K562 (cell line): ENCODE results near the gene JAK3. TPM values are rescaled to one million over a fixed set of nuclear protein-coding genes. Genes with fewer than 3 reads are reported as not detected.

Experiments used
- ATAC-seq: fragments of 200-7000 bp; cut with Tn5 transposase; 3 replicates; pipeline ENCODE4 v1.9.1; 2020; ENCODE audit warnings: moderate library complexity
- BruUV-seq: library from RNA; stranded (reverse); fragments of 400-500 nt; replicated peaks from 2 replicates; lab custom pipeline; 2021; lab: Mats Ljungman, UMichigan
- CTCF ChIA-PET: fragments of 300-600 bp; formaldehyde crosslinking; extraction: SDS; loops from one replicate; lab custom pipeline; 2021; ENCODE audit warnings: low intra/inter-chr PET ratio; lab: Yijun Ruan, JAX
- POLR2A ChIA-PET: fragments of 300-600, 350-650 bp; sonication (Branson Sonifier 250); formaldehyde crosslinking; extraction: SDS; loops from one replicate; lab custom pipeline; 2021; ENCODE audit warnings: antibody characterized with exemption, inconsistent platforms; lab: Yijun Ruan, JAX
- DNase-seq, 4 experiments: peaks; one replicate each; pipeline versions ENCODE4 v3.0.0 to v3.0.0-alpha.2; 2011 to 2018; ENCODE audit warnings: low spot score in 3 of 4, mixed read lengths in 3 of 4; ENCODE audit errors: extremely low read depth in 1 of 4
- FAIRE-seq: peaks from 2 replicates; lab custom pipeline; 2011; peaks lifted over from hg19 to GRCh38; lab: Jason Lieb, UNC
- H2AFZ ChIP-seq: 2 replicates; pipeline ENCODE4 v1.6.0; 2011; ENCODE audit warnings: low read depth, low read length, control low read depth, inconsistent platforms
- H3K27ac ChIP-seq: fragments of 200-600 bp; 3 replicates; pipeline ENCODE4 v1.8.0; 2011; ENCODE audit warnings: low read depth, mild to moderate bottlenecking, control low read depth, inconsistent platforms, low read length, moderate library complexity, mixed read lengths; ENCODE audit errors: extremely low read depth
- H3K27me3 ChIP-seq, 2 experiments: fragments of 300-600 bp in 1 of 2; 2 replicates in 1 of 2; 3 replicates in 1 of 2; pipeline versions ENCODE4 v1.6.0 to v1.8.0; 2011; ENCODE audit warnings: inconsistent platforms in 2 of 2, low read length in 2 of 2, mild to moderate bottlenecking in 1 of 2, mixed read lengths in 1 of 2, moderate library complexity in 1 of 2; ENCODE audit not compliant: control insufficient read depth in 2 of 2, insufficient read depth in 2 of 2
- H3K36me3 ChIP-seq: fragments of 300-600 bp; 3 replicates; pipeline ENCODE4 v1.8.0; 2011; ENCODE audit warnings: mild to moderate bottlenecking, low read length, inconsistent platforms; ENCODE audit not compliant: control insufficient read depth, insufficient read depth
- H3K4me1 ChIP-seq, 2 experiments: fragments of 200-600 bp in 1 of 2; replicated peaks in 1 of 2; 2 replicates in 1 of 2; 3 replicates in 1 of 2; pipeline versions ENCODE4 v1.5.1 to v1.8.0; 2011; ENCODE audit warnings: inconsistent platforms in 2 of 2, low read length in 2 of 2, mild to moderate bottlenecking in 1 of 2, mixed read lengths in 1 of 2, moderate library complexity in 1 of 2; ENCODE audit not compliant: control insufficient read depth in 2 of 2, insufficient read depth in 2 of 2
- H3K4me2 ChIP-seq: 2 replicates; pipeline ENCODE4 v1.6.1; 2011; ENCODE audit warnings: low read length, control low read depth, inconsistent platforms, mixed read lengths; ENCODE audit not compliant: insufficient read depth
- H3K4me3 ChIP-seq: fragments of 200-600 bp; sonication (generic), shearing (Covaris generic); 2 replicates; pipeline ENCODE4 v1.5.1; 2016; ENCODE audit warnings: control low read depth, inconsistent platforms
- H3K79me2 ChIP-seq: fragments of 200-600 bp; 3 replicates; pipeline ENCODE4 v1.8.0; 2011; ENCODE audit warnings: low read length, inconsistent platforms; ENCODE audit not compliant: control insufficient read depth, insufficient read depth
- H3K9ac ChIP-seq, 2 experiments: 2 replicates each; pipeline versions ENCODE4 v1.6.0 to v1.6.1; 2011; ENCODE audit warnings: low read depth in 2 of 2, low read length in 2 of 2, control low read depth in 1 of 2, inconsistent platforms in 1 of 2, mild to moderate bottlenecking in 1 of 2, mixed read lengths in 1 of 2; ENCODE audit not compliant: insufficient read depth in 1 of 2
- H3K9me1 ChIP-seq: one replicate; pipeline ENCODE4 v1.6.0; 2011; ENCODE audit warnings: inconsistent platforms, mild to moderate bottlenecking, low read length, moderate library complexity; ENCODE audit not compliant: control insufficient read depth, insufficient read depth
- H3K9me3 ChIP-seq: replicated peaks from 2 replicates; pipeline ENCODE4 v1.5.1; 2011; ENCODE audit warnings: low read depth, low read length, inconsistent platforms; ENCODE audit not compliant: control insufficient read depth, insufficient read depth
- H4K20me1 ChIP-seq: replicated peaks from 2 replicates; pipeline ENCODE4 v1.6.1; 2011; ENCODE audit warnings: low read length, inconsistent platforms, mixed read lengths; ENCODE audit not compliant: control insufficient read depth, insufficient read depth
- ADNP ChIP-seq: fragments of 200-800 bp; sonication (Bioruptor generic); IDR thresholded peaks from 2 replicates; pipeline ENCODE4 v1.6.1; 2016; ENCODE audit warnings: missing genetic modification characterization, missing compliant biosample characterization
- DNMT1 ChIP-seq: fragments of 450-650 bp; IDR thresholded peaks from 2 replicates; pipeline ENCODE4 v1.6.1; 2016; ENCODE audit warnings: antibody characterized with exemption, mild to moderate bottlenecking
- ESRRA ChIP-seq: fragments of 450-650 bp; IDR thresholded peaks from 2 replicates; pipeline ENCODE4 v1.6.1; 2014; ENCODE audit warnings: low read depth, mild to moderate bottlenecking, moderate library complexity, borderline replicate concordance
- HMGN3 ChIP-seq: IDR thresholded peaks from 2 replicates; pipeline ENCODE4 v1.6.1; 2011; ENCODE audit warnings: borderline replicate concordance, low read depth, mild to moderate bottlenecking, mixed read lengths, low read length; ENCODE audit not compliant: insufficient read length; ENCODE audit errors: extremely low read depth
- NR0B1 ChIP-seq: fragments of 450-650 bp; IDR thresholded peaks from one replicate; pipeline ENCODE4 v1.6.1; 2018; ENCODE audit warnings: mild to moderate bottlenecking, moderate library complexity; ENCODE audit not compliant: partially characterized antibody
- RBM25 ChIP-seq: fragments of 200-400 bp; formaldehyde crosslinking; IDR thresholded peaks from 2 replicates; pipeline ENCODE4 v1.6.1; 2018; ENCODE audit warnings: low read length, low read depth, moderate library complexity; ENCODE audit not compliant: severe bottlenecking
- SLC30A9 ChIP-seq: fragments of 250-450 bp; sonication (Bioruptor Pico); IDR thresholded peaks from 2 replicates; pipeline ENCODE4 v1.8.0; 2022; ENCODE audit warnings: mild to moderate bottlenecking, moderate library complexity
- ZNF561 ChIP-seq: fragments of 450-650 bp; formaldehyde crosslinking; conservative IDR thresholded peaks from 2 replicates; pipeline ENCODE4 v1.4.0; 2020; ENCODE audit warnings: mild to moderate bottlenecking, moderate library complexity
- WGBS: fragments of 100-300 bp; shearing (Covaris generic); methylation state at CpG from one replicate; pipeline ENCODE4 v1.1.6; 2016; ENCODE audit warnings: low coverage, mixed read lengths; ENCODE audit not compliant: insufficient coverage; ENCODE audit errors: missing lambda C conversion rate; 5-methylcytosine and 5-hydroxymethylcytosine counted together
- in situ Hi-C: fragments of 300-500 bp; cut with MboI; formaldehyde crosslinking; loops from 4 replicates; pipeline ENCODE4 v1.15.0; 2018; ENCODE audit warnings: inconsistent platforms, mixed read lengths
- intact Hi-C: fragments of 100-400 bp; cut with micrococcal nuclease; formaldehyde crosslinking; loops from 2 replicates; pipeline ENCODE4 v1.14.2; 2022
- polyA plus RNA-seq, 8 experiments: library from polyadenylated mRNA; depleted of rRNA in 4 of 8; stranded (reverse) in 5 of 8; unstranded in 3 of 8; fragments of >200 nt; fragmentation: Nextera tagmentation in 2 of 8; fragmentation: Illumina TruSeq in 1 of 8; extraction: Ambion mirVana in 2 of 8; extraction: Trizol in 1 of 8; gene quantifications; 2 replicates each; pipeline versions ENCODE4 v1.2.1 to v1.2.3, GENCODE V29; 2011 to 2014; ENCODE audit warnings: inconsistent platforms in 1 of 8, missing spikeins in 1 of 8
- total RNA-seq, 7 experiments: library from RNA; depleted of rRNA in 6 of 7; stranded (reverse); fragments of >200 nt in 6 of 7; fragmentation: Illumina TruSeq in 2 of 7; extraction: Trizol in 2 of 7; gene quantifications; 2 replicates each; pipeline versions ENCODE4 v1.2.1 to v1.2.3, GENCODE V29; 2011 to 2021; ENCODE audit warnings: low replicate concordance in 1 of 7
- TF ChIP-seq, protein P1 (sequence below): fragments of 450-650 bp; IDR thresholded peaks from 2 replicates; pipeline ENCODE4 v1.6.1; 2016; ENCODE audit warnings: mild to moderate bottlenecking
- TF ChIP-seq, protein P2 (sequence below): fragments of 450-650 bp; IDR thresholded peaks from 2 replicates; pipeline ENCODE4 v1.6.1; 2016; ENCODE audit warnings: borderline replicate concordance

Gene JAK3
- total and polyA plus RNA-seq, 9 of the 15 experiments (the other 6 are each of a cell fraction or from before 2014, with no cell fraction given): 0.01 to 0.18 (median 0.07) TPM; not detected in 1

GRCh38 chr19:17883627-17884410 is 36.0 kb upstream of the JAK3 start (continued):
- TF ChIP-seq SLC30A9 (CRISPR knock-in tag) (no peak), RBM25 (peak; percentile 90), ADNP (peak; percentile 50; the same call in 1 of the 2 replicates), HMGN3 (peak; percentile 36), DNMT1 (no peak), ZNF561 (CRISPR knock-in tag) (no peak)
- TF ChIP-seq, all 486 proteins: peak for 10

GRCh38 chr19:17881701-17882100 is 33.9 kb upstream of the JAK3 start:
- ChIA-PET POLR2A (no interaction called here), CTCF (no interaction called here)
- no peaks in the 10 kb centered on the region for H3K36me3 ChIP-seq
- in situ Hi-C loops: no loop called here
- H3K27ac ChIP-seq: no peak overlapping the region
- no peak overlapping the region for H3K9ac ChIP-seq
- ATAC-seq: no peak
- 2% methylated on average over 5 of the region's 7 CpGs for WGBS
- TF ChIP-seq ESRRA (no peak), NR0B1 (no peak)
- TF ChIP-seq, protein P1, sequence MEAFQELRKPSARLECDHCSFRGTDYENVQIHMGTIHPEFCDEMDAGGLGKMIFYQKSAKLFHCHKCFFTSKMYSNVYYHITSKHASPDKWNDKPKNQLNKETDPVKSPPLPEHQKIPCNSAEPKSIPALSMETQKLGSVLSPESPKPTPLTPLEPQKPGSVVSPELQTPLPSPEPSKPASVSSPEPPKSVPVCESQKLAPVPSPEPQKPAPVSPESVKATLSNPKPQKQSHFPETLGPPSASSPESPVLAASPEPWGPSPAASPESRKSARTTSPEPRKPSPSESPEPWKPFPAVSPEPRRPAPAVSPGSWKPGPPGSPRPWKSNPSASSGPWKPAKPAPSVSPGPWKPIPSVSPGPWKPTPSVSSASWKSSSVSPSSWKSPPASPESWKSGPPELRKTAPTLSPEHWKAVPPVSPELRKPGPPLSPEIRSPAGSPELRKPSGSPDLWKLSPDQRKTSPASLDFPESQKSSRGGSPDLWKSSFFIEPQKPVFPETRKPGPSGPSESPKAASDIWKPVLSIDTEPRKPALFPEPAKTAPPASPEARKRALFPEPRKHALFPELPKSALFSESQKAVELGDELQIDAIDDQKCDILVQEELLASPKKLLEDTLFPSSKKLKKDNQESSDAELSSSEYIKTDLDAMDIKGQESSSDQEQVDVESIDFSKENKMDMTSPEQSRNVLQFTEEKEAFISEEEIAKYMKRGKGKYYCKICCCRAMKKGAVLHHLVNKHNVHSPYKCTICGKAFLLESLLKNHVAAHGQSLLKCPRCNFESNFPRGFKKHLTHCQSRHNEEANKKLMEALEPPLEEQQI: no peak
- TF ChIP-seq, protein P2, sequence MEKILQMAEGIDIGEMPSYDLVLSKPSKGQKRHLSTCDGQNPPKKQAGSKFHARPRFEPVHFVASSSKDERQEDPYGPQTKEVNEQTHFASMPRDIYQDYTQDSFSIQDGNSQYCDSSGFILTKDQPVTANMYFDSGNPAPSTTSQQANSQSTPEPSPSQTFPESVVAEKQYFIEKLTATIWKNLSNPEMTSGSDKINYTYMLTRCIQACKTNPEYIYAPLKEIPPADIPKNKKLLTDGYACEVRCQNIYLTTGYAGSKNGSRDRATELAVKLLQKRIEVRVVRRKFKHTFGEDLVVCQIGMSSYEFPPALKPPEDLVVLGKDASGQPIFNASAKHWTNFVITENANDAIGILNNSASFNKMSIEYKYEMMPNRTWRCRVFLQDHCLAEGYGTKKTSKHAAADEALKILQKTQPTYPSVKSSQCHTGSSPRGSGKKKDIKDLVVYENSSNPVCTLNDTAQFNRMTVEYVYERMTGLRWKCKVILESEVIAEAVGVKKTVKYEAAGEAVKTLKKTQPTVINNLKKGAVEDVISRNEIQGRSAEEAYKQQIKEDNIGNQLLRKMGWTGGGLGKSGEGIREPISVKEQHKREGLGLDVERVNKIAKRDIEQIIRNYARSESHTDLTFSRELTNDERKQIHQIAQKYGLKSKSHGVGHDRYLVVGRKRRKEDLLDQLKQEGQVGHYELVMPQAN: no peak
- BruUV-seq: no TSS peak
- H3K79me2 ChIP-seq: no peaks in the 10 kb centered on the region
- no peak overlapping the region for H2AFZ ChIP-seq
- peaks cover 4% of the 10 kb centered on the region; the same call in 1 of the 2 replicates for H4K20me1 ChIP-seq
- intact Hi-C loops: loop anchor here (5.0 kb wide), 1 partner anchor 41 kb away; no protein-coding TSS in a partner anchor
- H3K9me3 ChIP-seq: no peaks in the 10 kb centered on the region
- H3K4me3 ChIP-seq: no peak overlapping the region
- no peak for DNase-seq
- no peak for FAIRE-seq
- peaks cover 0 to 15% of the 10 kb centered on the region in 2 experiments; a peak in 3 of 5 replicates for H3K4me1 ChIP-seq
- H3K4me2 ChIP-seq: no peak overlapping the region
- peaks cover 14 to 40% of the 10 kb centered on the region in 2 experiments; a peak in 3 of 5 replicates for H3K27me3 ChIP-seq
- H3K9me1 ChIP-seq: peaks cover 3% of the 10 kb centered on the region
